GM21529 (cell line): ENCODE results near the gene TRNP1.

Experiments used
- ATAC-seq: cut with Tn5 transposase; IDR thresholded peaks from one replicate; pipeline ENCODE4 v1.9.1; 2021; ENCODE audit not compliant: unreplicated experiment

Gene TRNP1

GRCh38 chr1:27000817-27001460, 7.4 kb downstream of the TRNP1 start:
- no peak for ATAC-seq

GRCh38 chr1:27001570-27002360, 8.3 kb downstream of the TRNP1 start:
- no peak for ATAC-seq

DNA sequence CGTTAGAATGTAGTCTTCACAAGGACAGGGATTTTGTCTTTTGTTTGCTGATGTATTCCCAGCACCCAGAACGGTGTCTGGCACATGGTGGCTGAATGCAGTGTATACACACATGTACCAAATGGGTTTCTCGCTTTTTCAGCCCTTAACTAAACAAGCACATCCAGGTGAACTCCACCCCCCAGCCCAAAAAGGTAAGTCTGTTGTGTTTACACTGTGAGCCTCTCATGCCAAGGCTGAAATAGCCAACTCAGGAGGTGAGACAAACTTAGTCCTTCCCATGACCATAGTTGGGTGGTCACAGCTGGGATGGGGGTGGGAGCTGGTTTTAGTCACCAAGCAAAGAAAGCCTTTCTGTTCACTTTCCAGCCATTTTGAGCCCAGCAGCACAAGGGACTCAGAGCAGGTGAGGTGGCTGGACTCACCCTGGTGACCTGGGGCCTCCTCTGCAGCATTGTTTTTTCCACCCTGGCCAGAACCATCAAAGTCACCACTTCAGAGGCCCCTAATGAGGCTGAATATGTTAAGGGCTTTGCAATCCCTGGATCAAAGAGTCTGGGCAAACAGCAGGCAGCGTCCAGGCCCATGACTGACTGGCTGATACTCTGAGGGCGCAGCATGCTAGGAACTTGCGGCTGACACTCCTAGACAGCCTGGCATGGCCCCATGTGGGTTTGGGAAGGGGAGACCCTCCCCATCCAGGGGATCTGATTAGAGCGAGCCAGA, 10.4 kb downstream of the TRNP1 start:
- no peak for ATAC-seq

- ATAC-seq: no peak
Observed at GRCh38 chr1:27004471-27005165, 11.1 kb downstream of the TRNP1 start.

DNA sequence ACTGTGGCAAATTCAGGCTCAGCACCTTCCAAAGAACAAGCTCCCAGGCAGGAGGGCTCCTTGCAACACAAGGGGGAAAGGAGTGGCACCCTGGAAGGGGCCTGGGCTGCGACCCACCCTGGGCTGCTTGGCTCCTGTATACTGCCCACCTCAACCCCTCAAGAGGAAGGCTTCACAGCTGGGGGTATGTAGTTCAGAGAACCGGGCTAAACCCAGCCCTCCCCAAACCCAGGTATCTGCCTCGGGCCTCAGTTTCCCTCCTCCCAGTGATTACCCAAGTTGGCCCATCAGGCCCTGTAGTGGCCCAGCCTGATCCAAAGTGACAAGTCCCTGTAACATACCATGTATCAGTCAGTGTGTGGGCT, 11.7 kb downstream of the TRNP1 start:
- no peak for ATAC-seq

DNA sequence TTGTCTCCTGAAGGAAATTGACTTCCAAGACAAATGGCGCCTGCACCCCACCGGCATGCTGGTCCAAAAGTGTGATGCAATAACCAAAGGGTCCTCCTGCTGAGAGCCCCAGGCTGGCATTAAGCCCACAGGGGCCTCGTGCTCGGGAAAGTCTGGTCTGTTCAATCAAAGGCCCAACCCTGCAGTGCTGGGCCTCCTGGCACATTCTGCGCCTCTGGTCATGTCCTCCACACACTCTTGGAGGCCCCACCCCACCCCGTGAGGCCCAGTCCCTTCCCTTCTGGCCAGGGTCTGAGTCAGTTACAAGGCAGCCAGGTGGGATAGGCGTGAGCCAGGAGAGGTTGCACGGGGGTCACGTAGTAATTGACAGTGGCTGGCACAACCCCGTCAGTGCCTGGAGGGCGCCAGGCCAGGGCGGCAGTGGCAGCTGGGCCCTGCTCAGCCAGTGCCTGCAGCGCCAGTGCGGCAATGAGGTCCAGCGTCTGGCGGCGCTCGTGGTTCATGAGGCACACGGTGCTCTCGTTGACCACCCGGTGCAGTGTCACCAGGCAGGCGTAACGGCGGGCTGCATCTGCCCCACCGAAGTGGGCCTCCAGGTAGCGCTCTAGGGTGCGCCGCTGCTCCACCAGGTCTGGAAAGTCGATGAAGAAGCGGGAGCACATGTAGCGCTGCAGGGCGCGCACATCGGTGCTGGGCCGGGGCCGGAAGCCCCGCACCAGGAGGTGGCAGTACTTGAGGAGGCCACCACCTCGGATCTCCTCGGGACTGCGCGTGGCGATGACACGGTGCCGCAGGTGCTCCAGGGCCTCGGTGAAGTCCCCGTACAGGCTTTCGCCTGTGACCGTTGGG, 12.4 kb downstream of the TRNP1 start:
- no peak for ATAC-seq

DNA sequence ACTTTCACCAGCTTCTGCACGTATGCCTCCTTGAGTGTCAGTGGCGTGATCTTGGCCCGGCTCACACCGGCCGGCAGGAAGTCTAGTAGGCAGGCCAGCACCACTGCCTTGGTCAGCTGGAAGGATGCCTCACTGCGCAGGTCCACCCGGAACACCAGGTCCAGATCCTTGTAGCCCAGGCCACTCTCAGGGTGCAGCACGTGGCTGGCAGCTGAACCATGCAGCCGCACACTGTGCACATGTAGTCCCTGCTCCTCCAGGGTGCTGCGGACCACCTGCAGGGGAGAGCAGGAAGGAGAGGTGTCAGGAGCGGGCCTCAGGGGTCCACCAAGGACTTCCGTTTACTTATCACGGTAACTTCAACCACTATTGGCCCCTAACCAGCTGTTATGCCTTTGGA, 13.2 kb downstream of the TRNP1 start:
- no peak for ATAC-seq

DNA sequence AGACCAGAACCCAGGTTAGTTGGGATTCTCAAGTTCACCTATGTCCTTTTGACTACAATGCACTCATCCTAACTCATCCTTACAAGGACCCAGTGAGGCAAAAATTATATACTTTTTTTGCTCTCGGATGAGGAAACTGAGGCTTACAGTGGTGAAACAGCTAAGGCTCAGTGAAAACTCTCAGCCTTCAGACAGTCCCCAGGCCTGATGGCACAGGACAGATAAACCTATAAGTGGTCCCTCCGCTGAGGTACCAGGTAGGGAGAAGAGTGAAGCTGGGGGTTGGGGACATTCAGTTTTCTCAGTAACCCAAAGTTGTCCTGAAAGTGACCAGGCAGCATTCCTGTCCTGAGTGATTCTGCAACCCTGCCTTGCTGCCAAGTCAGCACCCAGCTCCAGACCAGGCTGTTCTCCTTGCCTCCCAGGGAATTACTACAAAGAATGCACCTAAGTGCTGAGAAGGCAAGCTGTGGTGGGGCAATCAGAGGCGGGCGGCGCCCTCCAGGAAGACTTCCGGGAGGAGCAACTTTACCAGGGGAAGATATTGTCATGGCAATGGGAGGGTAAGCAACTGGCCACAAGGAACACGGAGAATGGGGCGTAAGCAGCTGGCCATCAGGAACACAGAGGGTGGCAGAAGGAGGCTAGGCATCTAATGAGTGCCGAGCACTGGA, 14.6 kb downstream of the TRNP1 start:
- ATAC-seq: no peak

GRCh38 chr1:27009601-27010197, 16.2 kb downstream of the TRNP1 start:
- ATAC-seq: no peak

GRCh38 chr1:27010226-27010994, 16.9 kb downstream of the TRNP1 start:
- ATAC-seq: no peak

GRCh38 chr1:27011058-27011764, 17.7 kb downstream of the TRNP1 start:
- ATAC-seq: no peak

DNA sequence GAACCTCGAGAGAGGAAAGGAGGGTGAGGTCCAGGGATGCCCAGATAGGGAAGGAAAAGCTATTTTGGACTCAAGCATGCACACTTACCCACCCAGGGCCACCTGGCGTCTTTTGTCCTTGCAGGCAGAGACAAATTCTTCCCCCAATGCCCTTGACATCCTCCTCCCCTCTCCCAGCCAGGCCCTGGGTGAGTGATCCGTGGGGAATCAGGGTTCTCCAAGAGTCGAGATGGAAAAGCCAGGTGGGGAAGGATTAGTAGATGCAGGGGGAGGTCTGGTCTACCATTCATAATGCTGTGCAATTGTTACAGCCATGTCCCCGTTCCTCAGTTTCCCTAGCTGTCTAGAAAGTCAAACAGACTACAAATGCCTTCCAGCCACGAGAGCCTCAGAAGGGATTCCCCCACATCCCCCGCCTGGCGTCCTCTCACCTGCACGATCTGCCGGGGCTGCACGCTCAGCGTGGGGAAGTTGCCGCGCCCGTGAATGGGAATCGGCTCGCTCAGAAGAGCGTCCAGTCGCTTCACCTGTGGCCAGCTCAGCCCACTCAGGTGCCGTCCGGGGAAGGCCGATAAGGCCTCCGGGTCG, 18.6 kb downstream of the TRNP1 start:
- no peak for ATAC-seq

- no peak for ATAC-seq
Observed at GRCh38 chr1:27015260-27015659, 21.8 kb downstream of the TRNP1 start.

- ATAC-seq: no peak
Observed at GRCh38 chr1:27016376-27016775, 22.9 kb downstream of the TRNP1 start.

DNA sequence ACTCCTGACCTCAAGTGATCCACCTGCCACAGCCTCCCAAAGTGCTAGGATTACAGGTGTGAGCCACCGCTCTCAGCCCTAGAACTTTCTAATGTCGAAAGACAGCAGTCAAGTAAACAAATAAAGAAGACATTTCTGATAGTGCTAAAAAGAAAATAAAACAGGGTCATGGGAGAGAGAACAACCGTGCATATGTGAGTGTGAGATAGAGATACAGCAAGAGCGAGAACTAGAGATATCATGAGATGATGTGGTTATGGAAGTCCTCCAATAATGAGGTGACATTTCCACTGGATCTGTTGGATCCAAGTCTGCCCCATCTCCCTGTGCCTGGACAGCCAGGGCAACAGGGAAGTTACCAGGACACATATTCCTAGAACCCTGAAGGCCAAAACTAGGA, 23.7 kb downstream of the TRNP1 start:
- no peak for ATAC-seq

GRCh38 chr1:27018316-27018715, 24.8 kb downstream of the TRNP1 start:
- no peak for ATAC-seq

DNA sequence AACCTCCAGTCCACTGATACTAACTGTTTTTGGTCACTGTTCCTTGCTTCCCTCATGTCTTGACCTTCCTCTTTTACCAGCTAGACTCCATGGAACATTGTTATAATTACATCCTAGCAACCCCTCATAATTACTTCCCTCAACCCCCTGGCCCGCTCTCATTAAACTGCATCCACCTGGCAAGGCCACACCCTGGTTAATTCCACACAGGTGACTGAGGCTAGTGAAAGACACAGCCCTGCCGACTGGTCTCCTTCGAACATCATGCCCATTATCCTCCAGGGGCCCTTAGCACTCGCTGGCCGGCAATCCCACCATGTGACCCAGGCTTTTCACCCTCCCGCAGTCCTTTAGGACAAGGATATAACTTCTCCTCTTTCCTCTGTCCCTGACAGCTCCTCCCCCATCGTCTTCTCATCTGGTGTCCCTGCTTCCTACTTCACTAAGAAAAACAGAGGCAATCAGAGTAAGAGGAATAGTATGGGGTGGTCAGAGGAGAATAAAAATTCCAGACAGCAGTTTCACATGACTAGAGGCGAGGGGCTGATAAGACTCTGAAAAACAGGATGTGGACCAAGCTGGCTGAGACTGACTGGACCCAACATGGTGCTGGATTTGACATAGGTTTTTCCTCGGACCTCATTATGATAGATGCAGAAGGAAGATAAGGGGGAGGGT, 28.0 kb downstream of the TRNP1 start:
- no peak for ATAC-seq
